Stimulated activated CD4-positive, alpha-beta T cell treated with anti-CD3 and anti-CD28 coated beads, Interleukin-15, amount 100 ng/mL, for 24 hours (primary cell): Measurements from ENCODE around the gene CRLF2.
"Not testable (repeated sequence)": the region's sequence is repeated elsewhere in the genome, so short reads cannot be mapped to it uniquely, and the experiment has no call there.

Source experiments
- DNase-seq: peaks from one replicate; pipeline ENCODE4 v3.0.0-alpha.2; 2020

CRLF2 gene, protein sequence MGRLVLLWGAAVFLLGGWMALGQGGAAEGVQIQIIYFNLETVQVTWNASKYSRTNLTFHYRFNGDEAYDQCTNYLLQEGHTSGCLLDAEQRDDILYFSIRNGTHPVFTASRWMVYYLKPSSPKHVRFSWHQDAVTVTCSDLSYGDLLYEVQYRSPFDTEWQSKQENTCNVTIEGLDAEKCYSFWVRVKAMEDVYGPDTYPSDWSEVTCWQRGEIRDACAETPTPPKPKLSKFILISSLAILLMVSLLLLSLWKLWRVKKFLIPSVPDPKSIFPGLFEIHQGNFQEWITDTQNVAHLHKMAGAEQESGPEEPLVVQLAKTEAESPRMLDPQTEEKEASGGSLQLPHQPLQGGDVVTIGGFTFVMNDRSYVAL

DNA sequence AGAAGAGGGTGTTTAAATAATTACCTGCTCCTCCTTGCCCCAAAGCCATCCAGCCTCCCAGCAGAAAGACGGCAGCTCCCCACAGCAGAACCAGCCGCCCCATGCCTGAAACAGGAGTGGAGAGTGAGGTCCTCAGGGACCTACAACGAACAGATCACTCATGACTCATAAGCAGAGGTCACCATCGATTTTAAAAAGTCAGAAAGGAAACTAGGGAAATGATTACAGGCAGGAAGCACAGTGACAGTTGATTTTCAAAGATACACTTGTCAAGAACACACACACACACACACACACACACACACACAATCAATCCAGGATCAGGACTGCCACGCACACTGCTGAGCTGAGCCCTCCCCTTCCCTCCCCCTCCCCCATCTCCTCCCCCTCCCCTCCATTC is at the start of gene CRLF2:
TSS of gene CRLF2 (minus strand) at position 118 of the 400 bp plus-strand sequence. CDS start at position 103, 15 bp downstream.
- DNase-seq: peak; percentile 37

DNA sequence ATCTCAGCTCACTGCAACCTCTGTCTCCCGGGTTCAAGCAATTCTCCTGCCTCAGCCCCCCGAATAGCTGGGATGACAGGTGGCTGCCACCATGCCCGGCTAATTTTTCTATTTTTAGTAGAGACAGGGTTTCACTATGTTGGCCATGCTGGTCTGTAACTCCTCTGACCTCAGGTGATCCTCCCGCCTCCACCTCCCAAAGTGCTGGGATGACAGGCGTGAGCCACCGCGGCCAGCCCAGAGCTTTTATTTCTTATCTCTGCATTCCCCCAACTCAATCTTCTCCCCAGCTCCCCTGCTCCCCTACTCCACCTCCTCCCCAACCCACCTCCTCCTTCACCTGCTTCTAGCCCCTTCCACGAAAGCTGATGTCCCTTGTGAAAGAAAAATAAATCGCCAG is 49.3 kb upstream of the CRLF2 start:
- not testable (repeated sequence) for DNase-seq

DNA sequence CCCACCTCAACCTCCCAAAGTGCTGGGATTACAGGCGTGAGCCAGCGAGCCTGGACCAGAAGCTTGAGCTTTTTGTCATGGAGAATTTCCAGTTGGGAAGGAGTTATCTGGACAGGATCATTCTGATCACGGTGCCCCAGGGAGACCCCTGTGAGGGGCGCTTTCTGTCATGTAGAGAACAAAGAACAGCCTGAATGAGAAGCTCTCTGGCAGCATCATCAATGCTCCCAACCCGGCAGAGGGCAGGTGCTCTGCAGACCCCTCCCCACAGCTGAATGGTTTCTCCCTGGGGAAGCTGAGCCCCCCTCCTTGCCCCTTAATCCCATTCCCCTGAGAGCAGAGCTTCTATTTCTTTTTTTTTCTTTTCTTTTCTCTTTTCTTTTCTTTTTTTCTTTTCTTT is 48.8 kb upstream of the CRLF2 start:
- no peak for DNase-seq

DNA sequence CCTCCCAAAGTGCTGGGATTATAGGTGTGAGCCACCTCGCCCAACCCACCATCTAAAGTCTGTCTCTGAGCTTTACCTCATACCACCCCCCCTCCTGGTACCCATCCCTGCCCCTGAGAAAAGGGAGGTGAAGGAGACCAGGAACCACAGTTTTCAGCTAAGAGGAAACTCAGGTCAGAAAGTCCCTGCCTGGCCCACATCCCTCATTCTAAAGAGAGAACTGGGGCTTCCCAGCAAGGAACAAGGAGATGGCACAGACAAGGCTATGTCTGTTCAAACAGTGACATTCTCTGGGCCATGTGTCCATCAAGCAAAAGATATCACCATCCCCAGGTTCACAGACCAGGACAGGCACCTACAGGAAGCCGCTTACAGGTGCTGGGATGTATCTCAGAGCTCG is 40.4 kb upstream of the CRLF2 start:
- DNase-seq: no peak

DNA sequence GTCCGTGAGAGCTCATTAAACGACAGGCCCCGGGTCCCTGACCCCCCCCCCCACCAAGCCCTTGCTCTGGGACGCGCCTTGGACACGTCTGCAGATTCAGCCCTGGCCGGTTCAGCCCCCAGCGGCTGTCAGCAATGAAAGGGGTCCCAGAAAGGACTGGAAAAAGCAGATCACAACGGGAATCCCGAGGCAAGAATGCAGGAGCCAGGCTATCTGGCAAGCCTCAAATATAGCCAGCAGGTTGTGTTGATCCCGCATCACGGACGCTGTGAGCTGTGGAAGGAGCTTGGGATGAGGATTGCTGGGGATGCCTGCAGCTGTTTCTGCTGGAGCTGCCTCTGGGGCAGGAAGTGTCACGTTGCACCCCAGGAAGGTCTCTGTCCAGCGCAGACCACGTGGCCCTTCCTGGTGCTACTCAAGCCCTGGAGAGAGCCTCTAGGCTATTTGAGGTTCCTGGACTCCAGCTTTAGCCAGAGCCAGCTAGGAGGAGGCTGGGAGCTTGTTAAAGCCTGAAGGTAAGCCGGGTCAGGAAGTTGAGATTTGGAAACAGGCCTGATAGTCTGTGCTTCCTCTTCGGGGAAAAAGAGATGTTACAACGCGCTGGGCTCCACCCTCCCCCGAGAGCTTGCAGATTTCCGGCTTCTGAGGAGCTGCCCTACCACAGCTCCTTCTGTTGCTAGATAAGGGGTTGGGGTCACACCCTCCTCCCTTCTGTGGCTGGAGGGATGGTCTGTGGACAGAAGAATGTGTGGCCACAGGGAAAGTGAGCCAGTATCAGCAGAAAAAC is 36.8 kb upstream of the CRLF2 start:
- DNase-seq: peak; percentile 56

DNA sequence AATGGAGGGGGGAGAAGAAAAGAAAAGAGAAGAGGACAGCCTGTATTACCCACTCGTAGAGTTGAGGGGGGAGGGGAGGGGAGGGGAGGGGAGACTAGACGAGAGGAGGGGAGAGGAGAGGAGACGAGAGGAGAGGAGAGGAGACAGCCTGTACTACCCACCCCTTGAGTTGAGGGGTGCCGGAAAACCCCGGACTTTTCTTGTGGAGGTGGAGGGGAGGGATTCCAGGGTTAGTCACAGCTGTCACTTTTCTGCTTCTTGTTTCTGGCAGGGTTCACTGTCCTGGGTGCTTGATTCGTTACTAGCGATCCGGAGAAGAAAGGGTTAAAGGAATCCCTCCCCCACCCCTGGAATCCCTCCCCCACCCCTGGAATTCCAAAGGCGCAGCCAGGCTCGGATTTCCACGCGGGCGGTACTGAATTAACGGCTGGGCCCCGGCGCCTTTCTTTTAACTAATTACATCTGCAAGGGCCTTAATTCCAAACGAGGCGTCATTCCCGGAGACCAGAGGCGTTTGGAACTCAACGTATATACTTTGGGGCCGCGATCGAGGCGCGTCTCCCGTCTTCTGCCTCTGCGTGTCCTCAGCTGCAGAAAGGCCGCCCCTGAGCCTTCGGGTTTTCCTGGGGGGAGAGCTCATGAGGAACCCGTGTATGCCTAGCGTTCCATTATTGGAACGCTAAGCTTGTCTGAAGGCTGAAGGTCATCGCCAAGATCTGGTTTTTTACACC is 36.0 kb upstream of the CRLF2 start:
- peak; percentile 27 for DNase-seq

DNA sequence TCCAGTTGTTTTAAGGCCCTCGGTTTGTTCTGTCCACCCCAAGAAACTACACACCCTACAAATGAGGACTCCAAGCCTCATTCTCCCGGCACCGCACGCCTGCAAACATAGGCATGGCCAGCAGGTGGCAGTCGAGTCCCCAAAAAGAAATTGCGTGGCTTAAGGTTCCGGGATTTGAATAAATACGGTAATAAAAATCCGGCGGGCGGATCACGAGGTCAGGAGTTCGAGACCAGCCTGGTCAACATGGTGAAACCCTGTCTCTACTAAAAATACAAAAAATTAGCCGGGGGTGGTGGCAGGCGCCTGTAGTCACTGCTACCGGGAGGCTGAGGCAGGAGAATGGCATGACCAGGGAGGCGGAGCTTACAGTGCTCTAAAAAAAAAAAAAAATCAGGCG is 34.4 kb upstream of the CRLF2 start:
- DNase-seq: peak; percentile 85

DNA sequence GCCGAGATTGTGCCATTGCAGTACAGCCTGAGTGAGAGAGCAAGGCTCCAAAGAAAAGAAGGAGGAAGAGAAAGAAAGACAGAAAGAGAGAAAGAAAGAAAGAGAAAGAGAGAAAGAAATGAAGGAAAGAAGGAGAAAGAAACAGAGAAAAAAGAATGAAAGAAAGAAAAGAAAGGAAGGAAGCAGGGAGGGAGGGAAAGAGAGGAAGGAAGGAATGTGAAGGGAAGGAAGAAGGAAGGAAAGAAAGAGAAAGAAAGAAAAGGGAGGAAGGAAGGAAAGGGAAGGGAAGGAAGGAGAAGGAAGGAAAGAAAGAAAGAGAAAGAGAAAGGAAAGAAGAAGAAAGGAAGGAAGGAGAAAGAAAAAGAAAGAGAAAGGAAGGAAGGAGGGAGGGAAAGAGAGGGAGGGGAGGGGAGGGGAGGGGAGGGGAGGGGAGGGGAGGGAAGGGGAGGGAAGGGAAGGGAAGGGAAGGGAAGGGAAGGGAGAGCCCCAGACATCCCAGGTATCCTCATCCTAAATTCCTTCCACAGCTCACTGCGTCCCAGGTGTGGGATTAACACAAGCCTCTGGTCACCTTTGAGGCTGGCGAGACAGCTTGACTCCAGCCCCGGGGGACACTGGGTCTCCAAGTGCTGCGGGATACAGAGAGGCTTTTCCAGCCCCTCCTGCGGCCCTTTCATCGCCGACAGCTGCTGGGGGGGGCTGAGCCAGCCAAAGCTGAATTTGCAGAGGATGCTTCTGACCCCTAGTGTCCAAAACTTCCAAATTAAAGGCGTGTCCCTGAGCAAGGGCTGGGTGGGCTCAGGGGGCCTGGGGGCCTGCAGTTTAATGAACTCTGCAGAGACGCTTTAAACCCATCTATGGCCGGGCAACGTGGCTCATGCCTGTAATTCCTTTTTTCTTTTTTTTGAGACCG is 32.0 kb upstream of the CRLF2 start:
- DNase-seq: peak; percentile 22

DNA sequence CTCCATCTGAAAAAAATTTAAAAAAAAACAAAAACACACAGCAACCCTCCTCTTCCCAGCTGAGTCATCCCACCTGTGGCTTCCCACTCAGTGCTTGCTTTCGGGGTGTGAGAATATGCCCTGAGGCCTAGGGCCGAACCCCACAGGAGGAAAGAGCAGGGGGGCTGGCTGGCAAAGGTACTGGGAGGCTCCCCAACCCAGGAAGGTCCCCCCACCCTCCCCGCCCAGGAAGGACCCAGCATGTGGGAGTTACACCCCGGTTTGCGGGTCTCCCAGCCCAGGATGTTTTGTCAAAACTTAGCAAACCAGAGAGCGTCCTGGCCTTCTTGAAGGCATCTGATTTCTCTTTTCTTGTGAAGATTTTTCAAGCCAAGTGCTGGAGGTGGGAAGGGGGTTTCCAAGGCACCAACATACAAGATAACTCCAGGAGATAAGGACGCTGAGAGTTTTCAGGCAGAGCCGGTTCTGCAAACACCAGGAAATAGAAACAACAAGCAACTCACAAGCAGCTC is 30.5 kb upstream of the CRLF2 start:
- peak; percentile 55 for DNase-seq

DNA sequence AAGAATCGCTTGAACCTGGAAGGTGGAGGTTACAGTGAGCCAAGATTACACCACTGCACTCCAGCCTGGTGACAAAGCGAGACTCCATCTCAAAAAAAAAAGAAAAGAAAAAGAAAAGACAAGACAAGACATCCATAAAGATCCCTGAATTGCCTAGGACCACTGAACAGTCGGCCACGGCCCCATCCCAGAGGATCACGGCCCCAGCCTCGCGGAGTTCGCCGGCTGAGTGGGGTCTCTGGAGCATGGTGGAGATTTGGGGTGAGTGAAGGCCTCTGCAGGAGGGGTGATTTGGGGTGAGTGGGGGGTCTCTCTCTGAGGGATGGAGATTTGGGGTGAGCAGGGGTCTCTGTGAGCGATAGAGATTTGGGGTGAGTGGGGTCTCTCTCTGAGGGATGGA is 28.1 kb upstream of the CRLF2 start:
- DNase-seq: not testable (repeated sequence)

DNA sequence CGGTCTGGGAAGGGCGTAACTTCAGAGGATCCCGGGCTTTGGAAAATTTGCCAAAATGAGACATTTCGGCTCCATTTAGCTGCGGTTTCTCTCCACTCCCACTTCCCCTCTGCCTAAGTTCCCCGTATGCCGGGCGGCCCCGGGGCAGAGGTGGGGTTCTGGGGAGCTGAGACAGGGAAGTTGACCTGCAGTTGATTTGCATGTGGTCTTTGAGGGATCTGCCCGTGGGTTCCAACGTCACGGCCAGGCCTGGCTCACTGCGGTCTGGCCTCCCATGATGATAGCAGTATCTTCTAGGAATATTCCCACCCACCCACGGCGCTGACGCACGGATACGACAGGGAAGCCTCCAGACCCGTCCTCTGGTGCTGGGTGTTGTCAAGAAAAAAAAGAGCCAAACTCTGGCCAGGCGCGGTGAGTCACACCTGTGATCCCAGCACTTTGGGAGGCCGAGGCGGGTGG is 27.3 kb upstream of the CRLF2 start:
- DNase-seq: peak; percentile 46

DNA sequence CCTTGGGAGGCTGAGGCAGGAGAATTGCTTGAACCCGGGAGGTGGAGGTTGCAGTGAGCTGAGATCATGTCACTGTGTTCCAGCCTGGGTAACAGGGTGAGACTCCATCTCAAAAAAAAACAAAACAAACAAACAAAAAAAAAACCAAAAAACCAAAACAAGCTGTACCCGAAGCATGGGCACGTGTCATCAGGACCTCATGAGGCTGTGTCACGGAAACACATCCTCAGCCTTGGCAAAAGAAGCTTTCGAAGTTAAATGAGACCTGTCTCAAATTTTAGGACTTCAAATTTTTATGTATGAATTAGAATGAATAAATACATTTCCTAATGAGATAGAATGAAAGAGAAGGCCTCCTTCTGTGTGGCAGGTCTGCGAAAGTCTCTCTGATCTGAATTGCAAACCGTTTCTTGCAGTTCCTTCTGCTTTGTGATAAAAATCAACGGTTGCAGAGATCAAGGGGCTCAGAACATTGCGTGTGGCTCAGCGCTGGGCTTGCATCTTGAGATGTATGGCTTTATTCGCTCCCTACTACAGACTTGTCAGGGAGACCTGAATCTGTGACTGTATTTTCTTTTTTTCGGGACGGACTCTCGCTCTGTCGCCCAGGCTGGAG is 19.5 kb upstream of the CRLF2 start:
- DNase-seq: peak; percentile 21

DNA sequence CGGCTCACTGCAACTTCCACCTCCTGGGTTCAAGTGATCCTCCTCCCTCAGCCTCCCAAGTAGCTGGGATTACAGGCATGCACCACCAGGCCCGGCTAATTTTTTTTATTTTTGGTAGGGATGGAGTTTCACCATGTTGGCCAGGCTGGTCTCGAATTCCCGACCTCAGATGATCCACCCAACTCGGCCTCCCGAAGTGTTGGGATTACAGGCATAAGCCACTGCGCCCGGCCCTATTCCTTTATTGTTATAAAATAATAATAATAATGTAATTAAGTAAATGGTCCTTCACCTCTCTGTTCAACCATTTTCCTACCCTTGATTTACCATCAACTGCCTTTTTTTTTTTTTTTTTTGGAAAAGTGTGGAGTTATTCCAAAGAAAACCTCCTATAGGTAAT is 15.7 kb upstream of the CRLF2 start:
- not testable (repeated sequence) for DNase-seq

DNA sequence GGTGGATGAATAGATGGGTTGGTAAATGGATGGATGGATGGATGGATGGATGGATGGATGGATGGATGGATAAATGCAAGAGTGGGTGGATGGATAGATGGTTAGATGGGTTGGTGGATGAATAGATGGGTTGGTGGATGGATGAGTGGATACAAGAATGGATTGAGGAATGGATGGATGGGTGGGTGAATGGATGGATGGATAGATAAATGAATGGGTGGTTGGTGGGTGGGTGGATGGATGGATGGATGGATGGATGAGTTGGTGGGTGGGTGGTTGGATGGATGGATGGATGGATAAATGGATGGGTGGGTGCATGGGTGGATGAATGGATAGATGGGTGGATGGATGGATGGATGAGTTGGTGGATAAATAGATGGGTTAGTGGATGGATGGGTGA is 13.8 kb upstream of the CRLF2 start:
- no peak for DNase-seq

DNA sequence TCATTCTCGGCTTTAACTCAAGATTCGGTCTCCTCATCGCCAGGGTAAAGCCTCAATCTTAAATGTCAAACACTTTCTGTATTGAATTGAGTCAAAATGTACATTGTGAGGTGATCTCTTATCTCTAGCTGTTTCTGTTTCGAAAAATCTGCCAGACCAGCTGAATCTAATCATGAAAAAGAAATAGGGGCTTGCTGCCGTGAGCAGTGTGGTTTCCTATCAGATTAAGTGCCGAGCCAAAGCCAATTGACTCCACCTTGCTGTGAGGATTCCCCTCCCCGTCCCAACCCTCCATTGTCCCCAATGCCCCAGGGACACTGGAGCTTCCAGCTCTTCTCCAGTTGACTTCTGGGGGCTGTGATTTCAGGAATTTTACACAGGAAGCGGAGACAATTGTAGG is 12.5 kb upstream of the CRLF2 start:
- peak; percentile 41 for DNase-seq

DNA sequence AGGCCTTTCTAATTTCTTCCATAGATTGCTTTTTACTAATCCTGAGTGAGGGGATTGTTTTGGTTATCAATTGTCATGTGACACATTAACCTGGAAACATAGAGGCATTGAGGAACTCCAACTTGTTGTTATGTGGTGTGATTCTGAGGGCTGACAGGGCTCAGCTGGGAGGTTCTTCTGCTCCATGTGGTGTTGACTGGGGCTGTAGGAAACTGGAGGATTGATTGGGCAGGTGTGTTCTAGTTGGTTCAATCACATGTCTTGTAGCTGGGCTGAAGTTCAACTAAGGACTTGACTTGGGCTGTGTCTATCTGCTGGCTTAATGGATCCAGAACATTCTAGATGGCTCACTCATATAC is 10.8 kb upstream of the CRLF2 start:
- DNase-seq: no peak

DNA sequence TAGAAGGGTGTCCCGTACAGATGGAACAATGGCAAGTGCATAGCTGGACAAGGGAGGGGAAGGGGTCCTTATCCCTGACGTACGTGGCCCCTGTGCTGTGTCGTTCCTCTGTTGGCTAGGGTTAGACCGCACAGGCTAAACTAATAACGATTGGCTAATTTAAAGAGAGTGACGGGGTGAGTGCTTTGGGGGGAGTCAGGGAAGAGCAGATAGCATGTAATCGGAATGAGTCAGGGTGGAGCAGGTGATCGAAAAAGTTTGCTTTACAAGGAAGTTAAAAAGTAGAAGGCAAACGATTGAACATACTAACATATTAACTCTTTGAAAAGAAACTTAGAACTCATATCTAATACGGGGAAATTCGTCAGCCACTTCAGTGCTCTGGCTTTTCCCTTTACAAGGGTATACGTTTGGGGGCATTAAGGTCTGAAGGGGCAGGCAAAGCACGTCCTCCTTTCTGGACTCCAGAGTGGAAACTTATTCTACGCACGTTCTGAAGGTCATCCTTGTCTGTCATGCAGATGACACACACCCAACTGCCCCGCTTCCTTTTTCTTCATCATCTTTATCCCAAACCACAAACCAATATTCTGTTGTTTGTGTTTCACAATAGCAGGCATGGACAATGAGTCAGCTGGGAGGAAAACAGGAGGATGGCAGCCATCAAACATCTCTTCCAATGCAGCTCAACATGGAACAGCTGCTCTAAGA is 10.2 kb upstream of the CRLF2 start:
- no peak for DNase-seq

DNA sequence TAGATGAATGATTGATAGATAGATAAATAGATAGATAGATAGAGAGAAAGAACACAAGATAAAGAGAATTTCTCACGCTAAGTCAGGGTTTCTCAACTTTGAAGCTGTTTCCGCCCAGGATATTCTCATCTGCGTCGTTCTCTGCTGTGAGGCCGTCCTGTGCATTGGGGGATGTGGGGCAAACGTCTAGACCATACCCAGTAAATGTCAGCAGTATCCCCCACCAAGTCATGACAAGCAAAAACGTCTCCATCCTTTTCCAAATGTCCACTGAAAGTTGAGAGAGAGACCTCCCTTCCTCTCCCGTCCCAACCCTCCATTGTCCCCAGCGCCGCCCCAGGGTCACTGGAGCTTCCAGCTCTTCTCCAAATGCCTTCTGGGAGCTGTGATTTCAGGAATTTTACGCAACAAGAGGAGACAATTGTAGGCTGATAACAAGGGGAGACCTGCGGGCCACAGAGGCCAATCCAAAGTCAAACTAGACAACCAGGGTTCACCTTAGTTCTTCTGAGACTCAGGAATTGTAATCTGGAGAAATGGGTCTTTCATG is 8.9 kb upstream of the CRLF2 start:
- no peak for DNase-seq

DNA sequence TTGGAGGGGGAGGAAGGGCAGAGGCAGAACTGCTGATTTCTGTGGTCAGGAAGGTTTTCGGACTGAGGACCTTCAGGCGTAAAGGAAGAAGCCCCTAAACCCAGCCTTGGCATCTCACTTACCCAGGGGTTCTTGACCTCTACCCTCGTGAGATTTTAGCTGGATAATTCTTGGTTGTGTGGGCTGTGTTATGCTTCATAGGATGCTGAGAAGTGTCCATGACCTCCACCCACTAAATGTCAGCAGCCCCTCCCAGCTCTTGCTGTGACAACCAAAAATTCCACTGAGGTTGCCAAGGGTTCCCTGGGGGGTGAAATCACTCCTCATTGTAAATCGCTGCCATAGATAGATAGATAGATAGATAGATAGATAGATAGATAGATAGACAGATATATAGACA is 5.8 kb upstream of the CRLF2 start:
- DNase-seq: no peak

DNA sequence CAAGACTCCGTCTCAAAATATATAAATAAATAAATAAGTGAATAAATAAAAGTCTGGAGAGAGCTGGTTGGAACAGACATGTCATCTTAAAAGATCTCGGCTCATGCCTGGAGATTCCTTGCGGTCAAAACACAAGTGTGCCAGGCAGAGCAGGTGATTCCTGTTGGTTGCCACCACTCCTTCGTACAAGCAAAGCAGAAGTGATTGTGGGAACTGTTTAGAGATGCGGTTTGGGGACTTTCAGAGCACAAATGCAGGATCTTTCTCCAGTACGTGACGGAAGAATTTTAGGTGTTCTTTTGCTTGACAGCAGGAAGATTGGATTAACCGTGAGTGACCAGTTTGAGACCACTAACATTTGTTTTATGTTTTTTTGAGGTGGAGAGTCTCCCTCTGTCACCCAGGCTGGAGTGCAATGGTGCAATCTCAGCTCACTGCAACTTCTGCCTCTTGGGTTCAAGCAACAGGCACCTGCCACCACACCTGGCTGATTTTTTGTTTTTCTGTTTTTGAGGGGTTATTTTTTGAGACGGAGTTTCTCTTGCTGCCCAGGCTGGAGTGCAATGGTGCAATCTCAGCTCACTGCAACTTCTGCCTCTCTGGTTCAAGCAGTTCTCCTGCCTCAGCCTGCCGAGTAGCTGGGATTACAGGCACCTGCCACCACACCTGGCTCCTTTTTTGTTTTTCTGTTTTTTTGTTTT is 2.8 kb upstream of the CRLF2 start:
- no peak for DNase-seq
